NCI-H2227 (cell line): ENCODE measurements around the gene PGM3.
A peak's percentile ranks its signal among the peaks of the same experiment; 100 is the strongest.
"Not testable (repeated sequence)": the region's sequence is repeated elsewhere in the genome, so short reads cannot be mapped to it uniquely, and the experiment has no call there.

Source experiments
- DNase-seq: peaks from one replicate; lab custom pipeline; 2025; ENCODE audit not compliant: unreplicated experiment; lab: John Stamatoyannopoulos, UW

PGM3 gene, protein sequence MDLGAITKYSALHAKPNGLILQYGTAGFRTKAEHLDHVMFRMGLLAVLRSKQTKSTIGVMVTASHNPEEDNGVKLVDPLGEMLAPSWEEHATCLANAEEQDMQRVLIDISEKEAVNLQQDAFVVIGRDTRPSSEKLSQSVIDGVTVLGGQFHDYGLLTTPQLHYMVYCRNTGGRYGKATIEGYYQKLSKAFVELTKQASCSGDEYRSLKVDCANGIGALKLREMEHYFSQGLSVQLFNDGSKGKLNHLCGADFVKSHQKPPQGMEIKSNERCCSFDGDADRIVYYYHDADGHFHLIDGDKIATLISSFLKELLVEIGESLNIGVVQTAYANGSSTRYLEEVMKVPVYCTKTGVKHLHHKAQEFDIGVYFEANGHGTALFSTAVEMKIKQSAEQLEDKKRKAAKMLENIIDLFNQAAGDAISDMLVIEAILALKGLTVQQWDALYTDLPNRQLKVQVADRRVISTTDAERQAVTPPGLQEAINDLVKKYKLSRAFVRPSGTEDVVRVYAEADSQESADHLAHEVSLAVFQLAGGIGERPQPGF

DNA sequence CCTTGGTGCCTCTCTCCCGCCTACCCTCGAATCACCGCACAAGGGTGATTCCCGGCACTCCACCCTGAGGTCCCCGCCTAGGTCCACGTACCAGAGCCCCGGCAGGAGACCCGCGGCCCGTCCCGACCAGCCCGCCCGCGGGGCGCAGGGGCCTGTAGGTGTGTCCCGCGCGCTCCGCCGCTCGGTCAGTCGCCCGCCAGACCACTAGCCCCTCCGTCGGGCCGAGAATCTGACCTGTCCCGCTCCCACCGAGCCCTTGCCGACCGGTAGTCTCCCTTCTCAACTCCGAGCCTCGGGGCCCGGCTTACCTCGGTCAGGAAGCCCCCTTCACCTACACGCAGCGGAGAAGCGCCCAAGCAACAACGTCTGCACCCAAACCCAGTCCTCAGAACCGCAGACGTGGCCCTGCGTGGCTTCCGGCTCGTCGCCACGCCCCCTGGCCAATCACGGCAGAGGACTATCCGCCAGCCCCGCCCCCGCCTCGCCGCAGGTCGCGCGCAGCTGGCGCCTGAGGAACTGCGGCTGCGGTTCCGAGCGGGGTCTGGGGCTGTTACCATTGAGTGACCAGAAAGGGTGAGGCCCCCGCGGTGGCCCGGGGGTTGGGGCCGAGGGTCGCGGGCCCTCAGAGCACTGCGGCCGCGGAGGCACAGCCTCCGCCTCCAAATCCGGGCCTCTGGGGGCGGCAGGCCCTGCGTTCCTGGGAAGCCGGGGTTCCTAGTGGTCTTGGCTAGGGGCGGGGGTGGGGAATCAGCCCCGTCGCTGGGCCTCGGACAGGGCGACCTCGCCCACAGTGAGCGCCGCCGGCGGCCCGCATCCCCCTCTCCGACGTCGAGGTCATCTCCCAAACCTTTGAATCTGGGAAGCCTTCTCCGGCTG lies at the start of gene PGM3, which contains the start of gene RWDD2A:
Gene PGM3 (minus strand): TSS at position 395 of the 876 bp plus-strand sequence. CDS start 2,253 bp downstream, outside the sequence.
Gene RWDD2A (plus strand): TSS at position 487 of the 876 bp plus-strand sequence. CDS start 1,095 bp downstream, outside the sequence.
- peak; percentile 88 for DNase-seq

- no peak for DNase-seq
These were observed 38.1 kb upstream of the PGM3 start for GRCh38 chr6:83231146-83231545.

GRCh38 chr6:83226517-83226916 lies 33.5 kb upstream of the PGM3 start:
- DNase-seq: no peak

DNA sequence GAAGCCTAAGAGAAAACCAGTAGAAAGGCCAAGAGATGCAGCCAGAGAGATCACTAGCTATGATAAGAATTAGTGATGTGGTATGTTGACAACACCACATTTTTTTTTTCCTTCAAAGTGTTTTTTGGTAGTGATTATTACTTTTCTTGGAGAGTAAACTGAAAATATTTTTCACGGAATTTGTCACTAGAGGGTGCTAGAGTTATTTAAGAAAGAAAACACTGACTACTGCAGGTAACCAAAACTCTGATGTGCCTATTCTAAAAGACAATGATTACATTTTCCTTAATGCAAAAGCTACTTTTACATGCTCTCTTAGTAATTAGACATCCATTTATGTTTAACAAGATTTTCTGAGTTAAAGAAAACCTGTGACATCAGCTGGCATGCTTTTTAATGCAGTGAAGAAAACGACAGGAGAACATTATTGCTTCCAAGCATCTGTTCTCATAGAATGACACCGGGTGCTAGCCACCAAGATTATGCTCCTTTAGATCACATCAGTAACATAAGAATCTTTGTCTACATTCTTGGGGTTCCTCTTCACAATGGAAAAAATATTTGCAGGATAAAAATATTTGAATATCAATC lies 28.9 kb upstream of the PGM3 start:
- DNase-seq: peak; percentile 22

- DNase-seq: no peak
These were observed 28.2 kb upstream of the PGM3 start for GRCh38 chr6:83221276-83221675.

DNA sequence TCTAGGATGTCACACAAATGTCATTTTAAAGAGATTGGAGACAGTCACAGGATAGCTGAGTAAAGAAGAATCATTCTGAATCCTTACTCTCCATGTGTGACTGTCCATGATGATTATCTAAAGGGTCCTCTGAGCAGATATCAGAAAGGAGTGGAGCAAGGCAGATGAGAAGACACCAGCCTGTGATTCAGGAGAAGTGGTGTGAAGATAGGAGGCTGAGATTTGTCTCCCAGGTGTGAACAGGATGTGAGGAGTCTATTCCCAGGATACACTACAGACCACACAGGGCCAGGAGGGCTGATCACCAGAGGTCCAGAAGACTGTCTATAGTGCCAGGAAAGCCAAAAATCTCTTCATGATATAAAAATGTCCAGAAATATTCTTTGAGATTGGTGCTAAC lies 27.1 kb upstream of the PGM3 start:
- no peak for DNase-seq

- DNase-seq: no peak
These were observed 25.6 kb upstream of the PGM3 start for GRCh38 chr6:83218646-83219045.

GRCh38 chr6:83216806-83217205 lies 23.7 kb upstream of the PGM3 start:
- DNase-seq: no peak

GRCh38 chr6:83215131-83216047 lies 22.3 kb upstream of the PGM3 start:
- DNase-seq: peak; percentile 67

DNA sequence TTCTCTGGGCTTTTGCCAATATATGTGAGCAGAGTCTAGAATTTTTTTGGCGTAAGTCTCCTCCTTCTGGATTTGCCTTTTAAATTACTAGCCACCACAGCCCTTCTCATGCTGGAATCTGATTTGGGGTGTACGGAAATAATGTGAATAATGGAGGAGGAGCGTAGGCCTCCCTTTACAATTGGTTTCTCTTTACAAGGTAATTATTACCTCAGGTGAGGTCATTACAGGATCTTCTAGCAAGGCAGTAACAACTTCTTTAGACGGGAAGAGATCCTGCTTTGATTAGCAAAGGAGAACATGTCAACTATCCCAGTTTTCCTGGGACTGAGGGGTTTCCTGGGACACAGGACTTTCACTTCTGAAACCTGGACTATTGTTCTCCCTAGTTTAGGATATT lies 9.0 kb upstream of the PGM3 start:
- no peak for DNase-seq

- DNase-seq: no peak
These were observed 6.8 kb upstream of the PGM3 start for GRCh38 chr6:83199863-83200225.

DNA sequence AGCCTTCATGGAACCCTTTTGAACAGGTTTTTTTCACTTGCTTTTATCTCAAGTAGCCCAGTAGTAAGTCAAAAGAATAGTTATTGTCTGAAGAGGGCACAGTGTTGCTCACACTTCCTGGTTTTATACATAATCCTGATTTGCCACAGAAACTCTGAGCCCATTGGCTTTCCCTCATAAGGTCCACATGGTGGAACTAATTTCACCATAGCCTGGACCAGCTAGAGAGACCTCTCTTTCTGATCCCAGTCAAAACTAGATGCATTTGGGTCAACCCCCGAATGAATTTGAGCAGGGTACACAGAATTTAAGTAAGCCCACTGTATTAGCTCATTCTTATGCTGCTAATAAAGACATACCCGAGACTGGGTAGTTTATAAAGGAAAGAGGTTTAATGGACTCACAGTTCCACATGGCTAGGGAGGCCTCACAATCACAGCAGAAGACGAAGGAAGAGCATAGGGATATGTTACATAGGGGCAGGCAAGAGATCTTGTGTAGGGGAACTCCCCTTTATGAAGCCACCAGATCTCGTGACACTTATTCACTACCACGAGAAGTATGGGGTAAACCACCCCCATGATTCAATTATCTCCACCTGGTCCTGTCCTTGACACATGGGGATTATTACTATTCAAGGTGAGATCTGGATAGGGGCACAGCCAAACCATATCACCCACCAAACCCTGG lies 6.3 kb upstream of the PGM3 start:
- no peak for DNase-seq

GRCh38 chr6:83198486-83199172 lies 5.6 kb upstream of the PGM3 start:
- no peak for DNase-seq

GRCh38 chr6:83193747-83194566 lies 892 bp upstream of the PGM3 start:
- DNase-seq: peak; percentile 55

- no peak for DNase-seq
These were observed 609 bp downstream of the PGM3 start for GRCh38 chr6:83192456-83192855.

DNA sequence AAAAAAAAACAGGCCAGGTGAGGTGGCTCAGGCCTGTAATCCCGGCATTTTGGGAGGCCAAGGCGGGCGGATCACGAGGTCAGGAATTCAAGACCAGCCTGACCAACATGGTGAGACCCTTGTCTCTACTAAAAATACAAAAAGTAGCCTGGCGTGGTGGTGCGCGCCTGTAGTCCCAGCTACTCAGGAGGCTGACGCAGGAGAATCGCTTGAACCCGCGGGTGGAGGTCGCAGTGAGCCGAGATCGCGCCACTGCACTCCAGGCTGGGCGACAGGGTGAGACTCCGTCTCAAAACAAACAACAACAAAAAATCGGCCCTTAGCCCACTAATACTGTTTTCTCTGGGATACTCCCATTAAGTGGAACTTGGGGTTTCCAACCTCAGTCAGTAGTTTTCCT lies 1.1 kb downstream of the PGM3 start:
- DNase-seq: not testable (repeated sequence)

DNA sequence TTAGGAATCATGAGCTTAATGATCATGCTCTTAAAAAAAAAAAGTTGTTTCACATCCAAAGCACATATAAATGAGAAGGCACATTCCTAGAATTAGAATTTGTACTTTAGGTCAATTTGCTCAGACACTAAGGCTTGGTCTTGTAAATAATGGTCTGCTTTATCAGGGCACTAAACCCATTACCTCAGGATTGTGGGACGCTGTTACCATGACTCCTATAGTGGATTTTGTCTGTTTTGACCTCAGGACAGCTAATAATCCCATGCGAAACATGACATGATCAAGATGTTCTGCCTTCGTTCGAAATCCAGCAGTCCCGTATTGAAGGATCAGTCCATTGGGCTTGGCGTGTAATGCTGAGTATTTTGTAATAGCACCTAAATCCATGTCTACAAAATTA lies 2.4 kb downstream of the PGM3 start:
- no peak for DNase-seq

- no peak for DNase-seq
These were observed 4.6 kb downstream of the PGM3 start for GRCh38 chr6:83188501-83188900.
